Lower leg skin (tissue), 4 donors: Measurements from ENCODE around the gene WDFY2. TPM values are rescaled to one million over a fixed set of nuclear protein-coding genes. Genes with fewer than 3 reads are reported as not detected.

Experiments
- DNase-seq, 2 donors: peaks; one replicate each; pipeline ENCODE4 v3.0.0-alpha.2; 2019; ENCODE audit warnings: low spot score in 2 of 2
- H3K4me3 ChIP-seq: fragments of 200-600 bp; sonication (generic); 2 replicates; pipeline ENCODE4 v1.5.1; 2017; ENCODE audit warnings: mild to moderate bottlenecking, low read depth; ENCODE audit not compliant: poor library complexity, severe bottlenecking
- POLR2A ChIP-seq, 2 donors: fragments of 450-650 bp; IDR thresholded peaks; one replicate each; pipeline ENCODE4 v1.6.1; 2016 to 2017; ENCODE audit warnings: antibody characterized with exemption in 2 of 2, mild to moderate bottlenecking in 1 of 2, moderate library complexity in 1 of 2
- WGBS, 2 donors: methylation state at CpG; one replicate each; pipeline ENCODE4 v1.1.5; 2018; 5-methylcytosine and 5-hydroxymethylcytosine counted together
- intact Hi-C: fragments of 100-400 bp; cut with DNase I; formaldehyde crosslinking; loops from one replicate; pipeline ENCODE4 v1.15.0; 2023; ENCODE audit warnings: low total_unique reads
- total RNA-seq, 4 donors: library from RNA; depleted of rRNA; stranded (reverse); fragments of >200 nt; gene quantifications; one replicate each; pipeline ENCODE4 v1.1.0, GENCODE V29; 2016
- TF ChIP-seq, protein P1 (sequence below), 3 donors: fragments of 450-650 bp; IDR thresholded peaks; one replicate each; pipeline ENCODE4 v1.5.1; 2016; ENCODE audit warnings: antibody characterized with exemption in 3 of 3, mild to moderate bottlenecking in 3 of 3, moderate library complexity in 2 of 3

WDFY2 gene
- total RNA-seq, 4 donors from 2014 or later = 20.1 to 40.3 (median 22.4) TPM

- no peak for TF ChIP-seq POLR2A (IDR thresholded peaks at IDR 0.05)
- TF ChIP-seq, protein P1, sequence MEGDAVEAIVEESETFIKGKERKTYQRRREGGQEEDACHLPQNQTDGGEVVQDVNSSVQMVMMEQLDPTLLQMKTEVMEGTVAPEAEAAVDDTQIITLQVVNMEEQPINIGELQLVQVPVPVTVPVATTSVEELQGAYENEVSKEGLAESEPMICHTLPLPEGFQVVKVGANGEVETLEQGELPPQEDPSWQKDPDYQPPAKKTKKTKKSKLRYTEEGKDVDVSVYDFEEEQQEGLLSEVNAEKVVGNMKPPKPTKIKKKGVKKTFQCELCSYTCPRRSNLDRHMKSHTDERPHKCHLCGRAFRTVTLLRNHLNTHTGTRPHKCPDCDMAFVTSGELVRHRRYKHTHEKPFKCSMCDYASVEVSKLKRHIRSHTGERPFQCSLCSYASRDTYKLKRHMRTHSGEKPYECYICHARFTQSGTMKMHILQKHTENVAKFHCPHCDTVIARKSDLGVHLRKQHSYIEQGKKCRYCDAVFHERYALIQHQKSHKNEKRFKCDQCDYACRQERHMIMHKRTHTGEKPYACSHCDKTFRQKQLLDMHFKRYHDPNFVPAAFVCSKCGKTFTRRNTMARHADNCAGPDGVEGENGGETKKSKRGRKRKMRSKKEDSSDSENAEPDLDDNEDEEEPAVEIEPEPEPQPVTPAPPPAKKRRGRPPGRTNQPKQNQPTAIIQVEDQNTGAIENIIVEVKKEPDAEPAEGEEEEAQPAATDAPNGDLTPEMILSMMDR (IDR thresholded peaks at IDR 0.05) = no peak
- intact Hi-C loops = no loop called here
- H3K4me3 ChIP-seq = no peak overlapping the region
- 73 to 82% methylated on average over 3 of the region's 3 CpGs for WGBS, 2 donors
- DNase-seq = no peak
Observed at GRCh38 chr13:51675877-51676276, 91.6 kb downstream of the WDFY2 start.

DNA sequence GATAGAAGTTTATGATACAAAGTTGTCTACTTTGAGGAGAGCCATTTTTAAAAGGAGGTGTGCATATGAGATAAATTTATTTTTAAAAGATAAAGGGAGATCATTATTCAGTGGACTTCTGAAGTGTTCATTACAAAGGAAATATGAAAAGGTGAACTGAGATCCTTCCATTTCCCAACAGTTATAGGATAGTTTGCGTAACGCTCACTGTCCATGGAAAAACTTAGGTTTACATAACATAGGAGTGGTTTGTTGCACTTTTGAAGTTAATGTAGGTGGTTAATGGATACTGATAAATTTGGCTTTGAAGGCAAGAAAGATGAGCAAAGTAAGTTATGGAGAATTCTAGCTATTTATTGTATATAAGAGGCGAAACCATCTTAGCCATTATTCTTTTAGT lies 92.5 kb downstream of the WDFY2 start:
- 94 to 97% methylated on average over 3 of the region's 3 CpGs for WGBS, 2 donors
- no peak for DNase-seq
- intact Hi-C loops = no loop called here
- TF ChIP-seq, protein P1 (IDR thresholded peaks at IDR 0.05) = no peak
- TF ChIP-seq POLR2A (IDR thresholded peaks at IDR 0.05) = no peak
- no peak overlapping the region for H3K4me3 ChIP-seq

DNA sequence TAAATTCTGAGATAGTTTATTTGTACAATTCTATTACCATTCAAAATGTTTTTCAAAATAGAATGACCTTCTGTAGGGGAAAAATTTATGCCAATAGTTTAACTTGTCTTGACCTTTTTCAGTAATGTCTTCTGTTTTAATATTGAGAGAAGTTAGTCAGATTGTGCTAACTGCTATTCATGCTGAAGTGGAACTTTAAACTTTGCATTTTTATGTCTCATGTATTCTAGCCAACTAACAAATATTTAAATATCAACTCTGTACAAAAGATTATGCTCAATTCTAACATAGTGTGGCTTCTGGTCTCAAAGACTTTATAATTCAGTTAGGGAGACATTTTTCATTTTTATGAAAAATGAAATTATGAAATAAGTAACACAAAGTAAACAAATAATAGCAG lies 94.2 kb downstream of the WDFY2 start:
- no peak for DNase-seq
- TF ChIP-seq, protein P1 (IDR thresholded peaks at IDR 0.05) = no peak
- no peak for TF ChIP-seq POLR2A (IDR thresholded peaks at IDR 0.05)
- intact Hi-C loops = no loop called here
- H3K4me3 ChIP-seq = no peak overlapping the region

GRCh38 chr13:51679616-51680015 lies 95.4 kb downstream of the WDFY2 start:
- no peak overlapping the region for H3K4me3 ChIP-seq
- 95 to 100% methylated on average over 3 of the region's 3 CpGs for WGBS, 2 donors
- intact Hi-C loops = no loop called here
- no peak for DNase-seq
- TF ChIP-seq, protein P1 (IDR thresholded peaks at IDR 0.05) = no peak
- TF ChIP-seq POLR2A (IDR thresholded peaks at IDR 0.05) = no peak

DNA sequence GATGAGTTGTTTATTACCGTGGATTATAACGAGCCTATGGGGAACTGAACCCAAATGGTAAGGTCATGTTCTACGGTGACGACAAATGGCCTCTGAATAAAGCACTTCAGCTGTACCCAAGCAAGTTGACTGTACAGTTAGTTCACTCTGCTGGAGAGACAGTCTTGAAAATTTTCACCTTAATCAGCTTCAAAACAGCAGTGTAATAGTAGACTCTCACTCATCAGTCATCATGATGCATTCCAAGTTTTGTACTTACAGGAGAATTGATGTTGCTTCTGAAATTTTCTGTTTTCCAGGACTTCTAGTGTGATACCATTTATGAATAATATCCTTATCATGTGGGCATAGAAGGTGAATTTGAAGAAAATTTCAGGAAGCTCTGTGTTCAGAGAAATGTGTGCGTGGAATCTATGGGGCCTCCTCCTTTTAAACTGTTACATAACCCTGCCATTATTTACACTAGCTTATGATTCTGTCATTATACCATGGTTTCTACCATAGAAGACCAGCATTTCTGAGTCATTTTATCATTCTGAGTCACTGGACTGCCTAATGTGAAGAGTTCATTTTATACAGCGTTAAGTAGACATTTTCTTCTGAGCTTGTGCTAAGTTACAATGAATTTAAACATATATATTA lies 96.9 kb downstream of the WDFY2 start:
- 85 to 88% methylated on average over 6 of the region's 6 CpGs for WGBS, 2 donors
- no peak for DNase-seq
- intact Hi-C loops = no loop called here

More for the DNA sequence above, 96.9 kb downstream of the WDFY2 start:
- TF ChIP-seq, protein P1 (IDR thresholded peaks at IDR 0.05) = no peak
- TF ChIP-seq POLR2A (IDR thresholded peaks at IDR 0.05) = no peak
- no peak overlapping the region for H3K4me3 ChIP-seq
